Middle frontal gyrus (tissue), 1 donor: ENCODE measurements around the gene MS4A8.

Experiments used
- DNase-seq: peaks from one replicate; pipeline ENCODE4 v3.0.0-alpha.2; 2015; ENCODE audit warnings: low spot score; ENCODE audit errors: extremely low spot score

The MS4A8 gene

GRCh38 chr11:60762851-60763691 lies 63.7 kb downstream of the MS4A8 start:
- DNase-seq: no peak

GRCh38 chr11:60763692-60764369 lies 64.4 kb downstream of the MS4A8 start:
- no peak for DNase-seq

DNA sequence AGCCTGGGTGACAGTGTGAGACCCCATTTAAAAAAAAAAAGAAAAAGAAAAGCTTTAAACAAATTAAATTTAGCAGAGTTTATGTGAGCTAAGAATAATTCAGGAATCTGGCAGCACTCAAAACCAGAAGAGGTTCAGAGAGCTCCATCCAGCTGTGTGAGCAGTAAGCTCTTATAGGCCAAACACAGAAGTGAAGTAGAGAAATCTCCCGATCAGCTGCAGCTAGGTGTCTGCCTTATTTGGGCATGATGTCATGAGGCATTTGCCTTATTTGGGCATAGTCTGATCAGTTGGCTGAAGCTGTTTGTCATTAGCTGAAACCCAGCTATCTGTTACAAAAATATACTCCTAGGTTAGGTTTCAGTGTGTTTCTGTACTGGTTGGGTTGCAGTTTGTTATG lies 65.5 kb downstream of the MS4A8 start:
- no peak for DNase-seq

GRCh38 chr11:60765355-60765754 lies 65.9 kb downstream of the MS4A8 start:
- DNase-seq: no peak
